NCI-H526 treated with DMSO at 0.1 percent for 48 hours (cell line): Measurements from ENCODE around the gene LRP1.

Experiments
- DNase-seq: peaks from one replicate; lab custom pipeline; 2025; lab: John Stamatoyannopoulos, UW

The LRP1 gene

DNA sequence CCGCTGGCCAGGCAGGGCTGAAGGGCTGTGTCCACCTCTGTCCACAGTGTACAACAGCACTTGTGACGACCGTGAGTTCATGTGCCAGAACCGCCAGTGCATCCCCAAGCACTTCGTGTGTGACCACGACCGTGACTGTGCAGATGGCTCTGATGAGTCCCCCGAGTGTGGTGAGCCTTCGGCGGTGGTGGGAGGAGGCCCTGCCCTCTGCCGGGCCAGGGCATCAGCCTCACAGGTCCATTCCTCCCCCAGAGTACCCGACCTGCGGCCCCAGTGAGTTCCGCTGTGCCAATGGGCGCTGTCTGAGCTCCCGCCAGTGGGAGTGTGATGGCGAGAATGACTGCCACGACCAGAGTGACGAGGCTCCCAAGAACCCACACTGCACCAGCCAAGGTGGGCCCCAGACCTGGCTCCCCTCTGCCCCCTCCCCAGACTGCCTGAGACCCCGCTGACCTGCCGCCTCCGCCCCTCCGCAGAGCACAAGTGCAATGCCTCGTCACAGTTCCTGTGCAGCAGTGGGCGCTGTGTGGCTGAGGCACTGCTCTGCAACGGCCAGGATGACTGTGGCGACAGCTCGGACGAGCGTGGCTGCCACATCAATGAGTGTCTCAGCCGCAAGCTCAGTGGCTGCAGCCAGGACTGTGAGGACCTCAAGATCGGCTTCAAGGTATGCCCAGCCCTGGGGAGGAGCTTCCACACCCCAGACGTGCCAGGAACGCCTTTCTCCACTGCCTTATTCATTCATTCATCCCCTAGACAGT, 67.5 kb downstream of the LRP1 start:
- no peak for DNase-seq

DNA sequence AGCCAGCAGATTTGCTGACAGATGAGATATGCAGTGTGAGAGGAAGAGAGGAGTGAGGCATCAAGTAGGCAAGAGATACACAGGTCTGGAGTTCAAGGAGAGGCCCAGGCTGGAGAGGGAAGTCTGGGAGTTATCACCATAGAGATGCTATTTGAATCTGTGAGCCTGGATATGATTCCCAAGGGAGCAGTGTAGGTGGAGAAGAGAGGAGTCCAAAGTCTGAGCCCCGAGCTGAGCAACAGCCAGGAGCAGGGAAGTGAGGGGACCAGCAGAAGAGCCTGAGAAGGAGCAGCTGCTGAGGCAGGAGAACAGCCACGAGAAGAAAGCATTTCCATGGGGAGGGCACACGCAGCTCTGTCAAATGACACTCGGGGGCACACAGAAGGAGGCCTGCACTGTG, 68.2 kb downstream of the LRP1 start:
- peak; percentile 97 for DNase-seq

DNA sequence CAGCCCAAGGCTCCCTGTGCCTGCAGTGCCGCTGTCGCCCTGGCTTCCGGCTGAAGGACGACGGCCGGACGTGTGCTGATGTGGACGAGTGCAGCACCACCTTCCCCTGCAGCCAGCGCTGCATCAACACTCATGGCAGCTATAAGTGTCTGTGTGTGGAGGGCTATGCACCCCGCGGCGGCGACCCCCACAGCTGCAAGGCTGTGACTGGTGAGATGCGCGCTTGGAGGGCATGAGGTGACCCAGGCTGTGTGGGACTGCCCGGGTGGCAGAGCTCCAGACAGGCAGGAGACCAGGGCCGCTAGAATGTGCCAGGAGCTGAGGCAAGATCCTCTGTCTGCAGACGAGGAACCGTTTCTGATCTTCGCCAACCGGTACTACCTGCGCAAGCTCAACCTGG, 68.7 kb downstream of the LRP1 start:
- peak; percentile 47 for DNase-seq

DNA sequence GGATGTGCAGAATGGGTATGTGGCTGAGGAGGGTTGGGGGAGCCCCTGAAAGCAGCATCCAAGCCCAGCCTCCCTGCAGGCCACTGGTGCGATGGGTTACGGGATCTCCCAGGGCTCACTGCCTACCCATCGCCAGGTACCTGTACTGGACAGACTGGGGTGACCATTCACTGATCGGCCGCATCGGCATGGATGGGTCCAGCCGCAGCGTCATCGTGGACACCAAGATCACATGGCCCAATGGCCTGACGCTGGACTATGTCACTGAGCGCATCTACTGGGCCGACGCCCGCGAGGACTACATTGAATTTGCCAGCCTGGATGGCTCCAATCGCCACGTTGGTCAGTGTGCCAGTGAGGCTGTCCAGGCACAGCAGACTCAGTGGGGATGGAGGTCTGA, 70.0 kb downstream of the LRP1 start:
- DNase-seq, result no peak

DNA sequence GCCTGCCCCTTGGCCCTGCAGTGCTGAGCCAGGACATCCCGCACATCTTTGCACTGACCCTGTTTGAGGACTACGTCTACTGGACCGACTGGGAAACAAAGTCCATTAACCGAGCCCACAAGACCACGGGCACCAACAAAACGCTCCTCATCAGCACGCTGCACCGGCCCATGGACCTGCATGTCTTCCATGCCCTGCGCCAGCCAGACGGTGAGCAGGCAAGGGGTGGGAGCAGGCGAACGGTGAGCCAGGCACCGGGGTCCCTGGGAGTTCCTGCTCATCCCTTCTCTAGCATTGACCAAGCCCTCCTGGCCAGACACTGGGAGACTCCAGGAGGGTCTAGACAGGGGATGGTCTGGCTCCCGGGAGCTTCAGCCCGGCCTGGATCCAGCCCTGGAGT, 70.9 kb downstream of the LRP1 start:
- DNase-seq, result no peak

DNA sequence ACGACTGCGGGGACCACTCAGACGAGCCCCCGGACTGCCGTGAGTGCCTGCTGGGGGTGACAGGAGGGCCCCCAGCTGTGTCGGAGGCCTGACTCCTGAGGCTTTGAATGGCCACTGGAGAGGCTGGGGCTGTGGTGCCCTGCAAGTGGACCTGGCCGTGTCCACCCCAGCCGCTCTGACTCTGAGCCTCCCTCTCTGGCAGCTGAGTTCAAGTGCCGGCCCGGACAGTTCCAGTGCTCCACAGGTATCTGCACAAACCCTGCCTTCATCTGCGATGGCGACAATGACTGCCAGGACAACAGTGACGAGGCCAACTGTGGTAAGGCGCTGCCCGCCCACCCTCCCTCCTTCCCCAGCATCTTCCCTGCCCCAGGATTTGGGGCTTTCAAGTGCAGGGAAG, 72.2 kb downstream of the LRP1 start:
- DNase-seq, result no peak

DNA sequence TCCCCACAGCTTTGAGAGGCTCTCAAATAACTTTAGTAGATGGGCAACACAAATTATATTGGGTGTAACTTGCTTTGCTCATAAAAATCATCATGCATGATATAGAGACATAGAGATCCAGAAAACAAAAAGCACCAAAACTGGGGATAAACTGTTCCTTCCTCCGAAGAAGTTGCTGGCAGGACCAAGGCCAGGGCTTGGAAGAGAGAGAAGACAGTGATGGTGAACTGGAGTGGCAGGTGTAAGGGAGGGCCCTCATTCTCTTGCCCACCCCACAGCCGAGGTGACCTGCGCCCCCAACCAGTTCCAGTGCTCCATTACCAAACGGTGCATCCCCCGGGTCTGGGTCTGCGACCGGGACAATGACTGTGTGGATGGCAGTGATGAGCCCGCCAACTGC, 72.9 kb downstream of the LRP1 start:
- no peak for DNase-seq

DNA sequence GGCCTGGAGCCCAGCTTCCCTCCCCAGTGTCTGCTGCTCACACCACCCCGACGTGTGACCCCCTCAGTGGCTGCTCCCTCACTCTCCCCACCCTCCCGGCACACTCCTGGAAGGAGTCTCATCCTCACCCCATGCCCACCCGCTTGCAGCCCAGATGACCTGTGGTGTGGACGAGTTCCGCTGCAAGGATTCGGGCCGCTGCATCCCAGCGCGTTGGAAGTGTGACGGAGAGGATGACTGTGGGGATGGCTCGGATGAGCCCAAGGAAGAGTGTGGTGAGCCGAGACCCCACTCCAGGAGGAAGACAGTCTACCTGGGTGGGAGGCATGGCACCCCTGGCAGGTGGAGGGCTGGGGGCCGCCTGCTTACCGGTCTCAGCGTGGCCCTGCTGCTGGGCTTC, 73.3 kb downstream of the LRP1 start:
- DNase-seq, result no peak

DNA sequence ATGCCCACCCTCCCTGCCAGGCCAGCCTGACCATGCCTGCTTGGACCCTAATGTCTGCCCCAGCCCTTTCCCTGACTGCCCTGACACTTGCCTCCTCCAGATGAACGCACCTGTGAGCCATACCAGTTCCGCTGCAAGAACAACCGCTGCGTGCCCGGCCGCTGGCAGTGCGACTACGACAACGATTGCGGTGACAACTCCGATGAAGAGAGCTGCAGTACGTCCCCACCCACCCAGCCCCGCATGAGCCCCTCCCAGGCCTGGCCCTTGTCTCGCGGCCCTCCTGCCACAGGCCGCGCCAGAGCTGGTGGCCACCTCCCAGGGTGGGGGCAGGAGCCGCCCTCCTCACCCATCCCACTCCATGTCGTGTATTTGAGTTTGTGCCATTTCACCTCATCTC, 74.0 kb downstream of the LRP1 start:
- no peak for DNase-seq

DNA sequence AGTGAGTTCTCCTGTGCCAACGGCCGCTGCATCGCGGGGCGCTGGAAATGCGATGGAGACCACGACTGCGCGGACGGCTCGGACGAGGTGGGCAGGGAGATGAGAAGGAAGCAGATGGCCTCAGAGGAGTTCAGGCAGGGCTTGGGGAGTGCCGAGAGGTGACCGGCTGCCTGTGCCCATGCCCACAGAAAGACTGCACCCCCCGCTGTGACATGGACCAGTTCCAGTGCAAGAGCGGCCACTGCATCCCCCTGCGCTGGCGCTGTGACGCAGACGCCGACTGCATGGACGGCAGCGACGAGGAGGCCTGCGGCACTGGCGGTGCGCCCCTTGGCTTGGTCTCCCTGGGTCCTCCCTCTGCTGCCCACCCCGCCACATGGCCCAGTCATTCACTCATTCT, 74.9 kb downstream of the LRP1 start:
- DNase-seq, result no peak

DNA sequence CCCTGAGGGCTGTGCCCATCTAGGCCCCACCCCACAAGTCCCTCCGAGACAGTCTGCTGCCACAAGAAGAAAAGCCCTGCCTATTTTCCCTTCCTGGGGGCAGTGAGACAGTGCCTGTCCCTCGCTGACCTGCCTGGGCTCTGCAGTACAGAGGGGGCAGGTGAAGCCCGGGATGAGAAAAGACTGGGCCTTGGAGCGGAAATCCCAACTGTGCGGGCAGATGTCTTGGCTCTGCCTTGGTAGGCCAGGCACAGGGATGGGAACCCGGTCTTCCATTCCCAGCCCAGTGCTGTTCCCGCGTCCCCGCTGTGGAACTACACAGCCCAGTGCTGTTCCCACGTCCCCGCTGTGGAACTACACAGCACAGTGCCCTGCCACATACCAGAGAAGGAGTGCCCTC, 75.5 kb downstream of the LRP1 start:
- DNase-seq, result no peak

DNA sequence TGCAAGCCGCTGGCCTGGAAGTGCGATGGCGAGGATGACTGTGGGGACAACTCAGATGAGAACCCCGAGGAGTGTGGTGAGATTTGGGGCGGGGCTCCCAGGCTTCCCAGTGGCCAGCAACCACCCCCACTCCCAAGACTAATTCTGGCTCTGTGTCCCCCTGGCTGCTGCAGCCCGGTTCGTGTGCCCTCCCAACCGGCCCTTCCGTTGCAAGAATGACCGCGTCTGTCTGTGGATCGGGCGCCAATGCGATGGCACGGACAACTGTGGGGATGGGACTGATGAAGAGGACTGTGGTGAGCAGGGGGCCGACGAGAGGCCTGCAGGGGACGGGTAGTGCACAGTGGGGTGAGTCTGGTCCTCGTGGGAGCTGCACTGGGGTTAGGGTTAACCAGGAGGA, 76.2 kb downstream of the LRP1 start:
- DNase-seq, result no peak

DNA sequence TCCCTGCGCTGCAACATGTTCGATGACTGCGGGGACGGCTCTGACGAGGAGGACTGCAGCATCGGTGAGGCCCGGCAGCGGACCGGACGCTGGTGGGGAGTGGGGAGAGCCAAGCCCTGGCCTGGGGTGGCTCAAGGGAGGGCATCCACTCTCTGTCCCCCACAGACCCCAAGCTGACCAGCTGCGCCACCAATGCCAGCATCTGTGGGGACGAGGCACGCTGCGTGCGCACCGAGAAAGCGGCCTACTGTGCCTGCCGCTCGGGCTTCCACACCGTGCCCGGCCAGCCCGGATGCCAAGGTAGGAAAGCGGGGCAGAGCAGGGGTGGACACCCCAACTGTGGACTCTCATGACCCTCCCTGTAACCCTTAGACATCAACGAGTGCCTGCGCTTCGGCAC, 76.9 kb downstream of the LRP1 start:
- DNase-seq, result no peak

DNA sequence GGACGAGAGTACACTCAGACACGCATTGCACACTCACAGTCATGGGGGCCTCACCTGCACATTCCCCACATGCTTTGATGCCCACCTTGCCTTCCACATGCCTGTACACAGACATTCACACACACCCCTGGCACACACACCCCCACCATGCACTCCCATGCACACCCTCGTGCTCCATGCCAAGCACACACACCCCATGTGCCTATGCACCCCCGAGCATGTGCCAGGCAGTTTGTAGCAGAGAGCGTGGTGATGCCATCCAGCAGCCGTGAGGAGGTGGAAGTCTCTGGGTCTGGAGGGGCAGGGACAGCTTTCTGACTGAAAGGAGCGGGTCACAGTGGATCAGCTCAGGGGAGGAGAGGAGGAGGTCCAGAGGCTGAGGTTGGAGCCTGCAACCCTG, 77.6 kb downstream of the LRP1 start:
- no peak for DNase-seq

DNA sequence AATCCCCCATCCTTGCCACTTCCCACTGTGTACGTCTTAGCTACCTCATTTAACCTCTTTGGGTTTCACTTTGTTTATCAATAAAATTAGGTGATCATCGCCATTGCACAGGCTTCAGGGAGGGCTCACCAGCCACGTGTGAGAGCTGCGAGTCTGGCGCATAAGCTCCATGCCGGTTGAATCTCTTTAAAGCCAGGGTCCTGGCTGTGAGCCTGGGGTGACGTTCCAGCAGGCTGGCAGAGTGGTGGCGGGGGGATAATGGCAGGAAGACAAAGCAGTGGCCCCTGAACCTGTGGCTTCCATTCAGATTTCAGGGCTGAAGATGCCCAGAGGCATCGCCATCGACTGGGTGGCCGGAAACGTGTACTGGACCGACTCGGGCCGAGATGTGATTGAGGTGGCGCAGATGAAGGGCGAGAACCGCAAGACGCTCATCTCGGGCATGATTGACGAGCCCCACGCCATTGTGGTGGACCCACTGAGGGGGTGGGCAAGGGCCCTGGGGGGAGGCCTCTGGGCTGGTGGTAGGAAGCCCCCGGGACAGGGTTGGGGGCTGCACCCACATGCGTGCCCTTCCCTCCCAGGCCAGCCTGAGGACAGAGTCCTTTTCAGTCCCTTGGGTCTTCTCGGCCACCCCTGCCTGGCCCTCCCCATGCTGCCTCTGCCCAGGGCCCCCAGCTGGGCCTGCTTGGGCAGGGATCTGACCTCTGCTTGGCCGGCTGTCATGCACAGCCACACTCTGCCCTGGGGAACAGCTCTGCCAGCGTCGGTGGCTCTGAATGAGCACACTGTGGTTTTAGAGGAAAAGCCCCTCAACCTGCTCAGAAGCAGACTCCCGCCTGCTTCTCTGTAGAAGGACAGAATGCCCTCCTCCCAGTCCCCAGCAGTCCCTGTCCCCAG, 79.7 kb downstream of the LRP1 start:
- DNase-seq, result no peak

DNA sequence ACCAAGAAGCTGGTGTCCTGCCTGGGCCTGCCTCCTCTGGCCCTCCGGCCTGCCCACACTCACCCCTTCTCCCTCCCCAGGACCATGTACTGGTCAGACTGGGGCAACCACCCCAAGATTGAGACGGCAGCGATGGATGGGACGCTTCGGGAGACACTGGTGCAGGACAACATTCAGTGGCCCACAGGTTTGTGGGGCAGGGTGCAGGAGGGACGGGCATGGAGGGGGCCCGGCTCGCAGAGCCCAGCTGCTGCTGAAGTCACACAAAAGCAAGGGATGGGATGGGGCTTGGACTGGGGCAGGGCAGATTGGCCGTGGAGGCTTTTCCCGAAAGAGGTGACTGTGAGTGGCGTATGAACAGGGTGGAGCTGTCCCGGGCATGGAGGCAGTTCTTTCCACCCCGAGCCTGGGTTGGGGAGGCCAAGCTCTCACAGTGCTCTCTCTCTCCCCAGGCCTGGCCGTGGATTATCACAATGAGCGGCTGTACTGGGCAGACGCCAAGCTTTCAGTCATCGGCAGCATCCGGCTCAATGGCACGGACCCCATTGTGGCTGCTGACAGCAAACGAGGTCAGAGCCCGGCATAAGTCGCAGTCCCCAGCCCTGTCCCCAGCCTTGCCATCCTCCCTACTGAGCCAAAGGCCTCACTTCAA, 80.5 kb downstream of the LRP1 start:
- no peak for DNase-seq

DNA sequence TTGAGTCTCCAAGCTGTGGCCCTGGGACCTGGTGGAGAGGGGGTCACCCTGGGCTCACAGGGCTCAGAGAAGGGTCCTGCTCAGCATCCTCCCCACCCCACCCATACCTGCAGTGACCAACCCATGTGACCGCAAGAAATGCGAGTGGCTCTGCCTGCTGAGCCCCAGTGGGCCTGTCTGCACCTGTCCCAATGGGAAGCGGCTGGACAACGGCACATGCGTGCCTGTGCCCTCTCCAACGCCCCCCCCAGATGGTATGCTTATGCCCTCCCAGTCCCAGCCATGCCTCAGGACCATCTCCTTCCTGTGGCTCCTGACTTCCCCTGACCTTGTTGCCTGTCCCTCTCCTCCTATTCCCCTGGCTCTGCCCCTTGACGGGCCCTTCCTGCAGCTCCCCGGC, 81.6 kb downstream of the LRP1 start:
- DNase-seq, result no peak

DNA sequence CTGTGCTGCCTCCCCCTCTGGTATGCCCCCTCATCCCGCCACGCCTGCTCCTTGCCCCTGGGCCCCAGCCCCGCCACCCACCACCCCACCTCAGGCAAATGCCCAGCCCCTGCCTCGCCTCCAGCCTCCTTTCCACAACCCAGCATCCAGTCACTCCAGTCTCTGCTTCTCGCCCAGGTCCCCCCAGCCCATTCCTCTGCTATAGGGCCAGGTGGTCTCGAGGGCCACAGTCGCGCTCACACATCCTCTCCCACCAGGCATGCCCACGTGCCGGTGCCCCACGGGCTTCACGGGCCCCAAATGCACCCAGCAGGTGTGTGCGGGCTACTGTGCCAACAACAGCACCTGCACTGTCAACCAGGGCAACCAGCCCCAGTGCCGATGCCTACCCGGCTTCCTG, 82.2 kb downstream of the LRP1 start:
- no peak for DNase-seq

DNA sequence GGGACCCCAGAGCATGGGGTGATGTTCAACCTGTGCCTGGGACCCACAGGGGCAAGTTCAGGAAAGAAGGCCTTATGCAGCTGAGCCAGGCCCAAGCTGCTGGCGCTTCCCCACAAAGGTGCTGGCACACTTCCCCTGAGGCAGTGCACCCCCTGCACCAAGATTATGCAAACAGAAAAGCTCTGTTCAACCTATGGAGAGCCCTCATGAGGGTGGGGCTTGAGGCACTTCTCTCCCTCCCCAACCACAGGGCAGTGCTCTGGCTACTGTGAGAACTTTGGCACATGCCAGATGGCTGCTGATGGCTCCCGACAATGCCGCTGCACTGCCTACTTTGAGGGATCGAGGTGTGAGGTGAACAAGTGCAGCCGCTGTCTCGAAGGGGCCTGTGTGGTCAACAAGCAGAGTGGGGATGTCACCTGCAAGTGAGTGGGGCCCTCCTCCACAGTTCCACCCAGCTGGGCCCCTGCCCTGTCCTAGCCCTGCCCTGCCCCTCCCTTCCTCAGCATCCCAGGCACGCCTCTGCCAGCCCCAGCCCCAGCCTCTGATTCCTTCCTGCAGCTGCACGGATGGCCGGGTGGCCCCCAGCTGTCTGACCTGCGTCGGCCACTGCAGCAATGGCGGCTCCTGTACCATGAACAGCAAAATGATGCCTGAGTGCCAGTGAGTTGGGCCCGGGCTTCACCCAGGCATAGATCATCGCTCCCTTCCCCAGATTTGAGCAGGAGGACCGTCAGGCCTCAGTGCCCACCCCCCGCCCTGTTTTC, 82.8 kb downstream of the LRP1 start:
- DNase-seq, result peak; percentile 51

DNA sequence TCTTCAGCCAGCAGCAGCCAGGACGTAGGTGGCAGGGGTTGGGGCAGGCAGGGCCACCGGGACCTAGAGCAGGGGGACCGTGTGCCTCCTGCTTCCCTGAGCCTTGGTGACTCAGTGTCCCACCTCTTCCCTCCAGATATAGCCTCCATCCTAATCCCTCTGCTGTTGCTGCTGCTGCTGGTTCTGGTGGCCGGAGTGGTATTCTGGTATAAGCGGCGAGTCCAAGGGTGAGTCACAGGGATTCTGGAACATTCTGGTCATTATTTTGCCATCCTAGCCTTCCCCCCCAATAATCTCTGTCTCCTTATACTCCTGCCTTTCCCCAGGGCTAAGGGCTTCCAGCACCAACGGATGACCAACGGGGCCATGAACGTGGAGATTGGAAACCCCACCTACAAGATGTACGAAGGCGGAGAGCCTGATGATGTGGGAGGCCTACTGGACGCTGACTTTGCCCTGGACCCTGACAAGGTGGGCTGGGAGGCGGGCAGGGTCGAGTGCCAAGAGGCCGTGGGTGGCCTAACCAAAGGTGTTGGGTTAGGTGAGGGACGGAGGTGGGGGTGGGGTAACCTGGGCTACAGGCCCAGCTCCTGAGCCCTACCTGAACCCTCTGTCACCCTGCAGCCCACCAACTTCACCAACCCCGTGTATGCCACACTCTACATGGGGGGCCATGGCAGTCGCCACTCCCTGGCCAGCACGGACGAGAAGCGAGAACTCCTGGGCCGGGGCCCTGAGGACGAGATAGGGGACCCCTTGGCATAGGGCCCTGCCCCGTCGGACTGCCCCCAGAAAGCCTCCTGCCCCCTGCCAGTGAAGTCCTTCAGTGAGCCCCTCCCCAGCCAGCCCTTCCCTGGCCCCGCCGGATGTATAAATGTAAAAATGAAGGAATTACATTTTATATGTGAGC, 83.8 kb downstream of the LRP1 start:
- no peak for DNase-seq

DNA sequence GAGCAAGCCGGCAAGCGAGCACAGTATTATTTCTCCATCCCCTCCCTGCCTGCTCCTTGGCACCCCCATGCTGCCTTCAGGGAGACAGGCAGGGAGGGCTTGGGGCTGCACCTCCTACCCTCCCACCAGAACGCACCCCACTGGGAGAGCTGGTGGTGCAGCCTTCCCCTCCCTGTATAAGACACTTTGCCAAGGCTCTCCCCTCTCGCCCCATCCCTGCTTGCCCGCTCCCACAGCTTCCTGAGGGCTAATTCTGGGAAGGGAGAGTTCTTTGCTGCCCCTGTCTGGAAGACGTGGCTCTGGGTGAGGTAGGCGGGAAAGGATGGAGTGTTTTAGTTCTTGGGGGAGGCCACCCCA, 84.4 kb downstream of the LRP1 start:
- DNase-seq, result no peak
